ENCODE results near the gene SLC12A8. TPM values are rescaled to one million over a fixed set of nuclear protein-coding genes. Genes with fewer than 3 reads are reported as not detected.

Gene SLC12A8
- total and polyA plus RNA-seq, 2 donors (not counting 1 experiment from before 2014, with no cell fraction given) = 0.57 to 1.1 TPM

DNA sequence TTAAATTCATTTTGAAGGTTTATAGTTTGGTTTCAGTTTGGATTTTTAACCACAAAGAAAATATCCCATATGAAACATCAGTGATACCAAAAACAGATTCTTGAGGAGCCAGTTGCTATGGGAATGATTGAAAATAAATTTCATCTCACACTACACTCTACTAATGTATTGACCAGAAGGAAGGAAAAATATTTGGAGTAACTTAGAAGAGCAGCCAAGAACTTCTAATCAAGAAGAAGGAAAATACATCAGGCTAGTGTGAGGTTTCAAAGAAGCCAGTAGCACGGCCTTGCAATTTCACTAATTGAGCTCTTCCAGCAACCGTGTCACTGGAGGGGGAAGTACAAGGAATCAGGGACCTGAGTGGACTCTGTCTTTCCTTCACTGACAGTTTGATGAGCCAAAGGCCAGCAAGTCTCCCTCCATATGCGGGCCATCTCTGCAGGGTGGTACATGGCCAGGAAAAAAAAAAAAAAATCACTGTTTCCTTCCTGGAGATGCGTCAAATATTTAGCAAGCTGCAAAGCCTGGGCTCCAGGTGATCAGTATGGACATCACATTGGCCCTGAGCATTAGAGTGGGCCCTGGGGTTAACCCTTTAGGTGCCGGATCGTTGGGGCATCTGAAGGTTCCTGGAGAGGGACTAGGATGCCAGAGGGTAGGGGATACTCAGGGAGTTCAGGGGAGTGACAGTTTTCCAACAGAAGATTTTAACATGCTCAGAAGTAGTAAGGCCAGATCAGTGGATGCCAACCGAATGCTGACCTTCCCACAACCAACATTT is 37.1 kb downstream of the SLC12A8 start:
- CTCF ChIA-PET = no interaction called here
- Mint-ChIP-seq H3K4me3 (no peak overlapping the region), H3K27ac (no peak overlapping the region), H3K27me3 (no peaks in the 10 kb centered on the region), H3K9me3 (ENCODE audit: insufficient read depth) (peaks cover 3% of the 10 kb centered on the region), H3K4me1 (peaks cover 3% of the 10 kb centered on the region)
- no peak for ATAC-seq (ENCODE audit: low read depth)
- H3K9ac ChIP-seq (ENCODE audit: low read length) = no peak overlapping the region
- H3K36me3 ChIP-seq (replicated peaks in 1 of 2; ENCODE audit: control extremely low read depth in 1 of 2, control insufficient read depth in 1 of 2, extremely low read depth in 1 of 2, insufficient read depth in 2 of 2, low read length in 1 of 2) = no peaks in the 10 kb centered on the region
- no peak for DNase-seq
- intact Hi-C loops (cut with micrococcal nuclease) = no loop called here
- 93% methylated on average over 6 of the region's 7 CpGs for WGBS (ENCODE audit: insufficient coverage)
- H4K20me1 ChIP-seq (ENCODE audit: control insufficient read depth, insufficient read depth, low read length, poor library complexity, severe bottlenecking) = no peaks in the 10 kb centered on the region
- H2AFZ ChIP-seq (ENCODE audit: insufficient read depth, low read depth, low read length, poor library complexity, severe bottlenecking) = no peak overlapping the region
- H3K79me2 ChIP-seq (ENCODE audit: control insufficient read depth, insufficient read depth, low read length) = no peaks in the 10 kb centered on the region
- no peak overlapping the region for H3K27ac ChIP-seq (ENCODE audit: low read length in 2 of 2)
- peaks cover 0 to 3% of the 10 kb centered on the region in 2 donors for H3K4me1 ChIP-seq (ENCODE audit: control insufficient read depth in 2 of 2, insufficient read depth in 2 of 2, low read length in 2 of 2)
- POLR2A ChIA-PET = no interaction called here
- H3K9me3 ChIP-seq (ENCODE audit: control extremely low read depth in 1 of 3, control insufficient read depth in 2 of 3, insufficient read depth in 1 of 3, low read length in 2 of 3) = peaks cover 0 to 5% (median 0%) of the 10 kb centered on the region in 3 donors
- no peak overlapping the region for H3K4me3 ChIP-seq (ENCODE audit: control extremely low read depth in 1 of 5, extremely low read depth in 1 of 5, insufficient read depth in 1 of 5, low read depth in 2 of 5, low read length in 4 of 5)
- H3K27me3 ChIP-seq (replicated peaks in 1 of 4; ENCODE audit: control extremely low read depth in 1 of 4, control insufficient read depth in 3 of 4, insufficient read depth in 4 of 4, low read length in 3 of 4) = no peaks in the 10 kb centered on the region
- TF ChIP-seq, protein P1, sequence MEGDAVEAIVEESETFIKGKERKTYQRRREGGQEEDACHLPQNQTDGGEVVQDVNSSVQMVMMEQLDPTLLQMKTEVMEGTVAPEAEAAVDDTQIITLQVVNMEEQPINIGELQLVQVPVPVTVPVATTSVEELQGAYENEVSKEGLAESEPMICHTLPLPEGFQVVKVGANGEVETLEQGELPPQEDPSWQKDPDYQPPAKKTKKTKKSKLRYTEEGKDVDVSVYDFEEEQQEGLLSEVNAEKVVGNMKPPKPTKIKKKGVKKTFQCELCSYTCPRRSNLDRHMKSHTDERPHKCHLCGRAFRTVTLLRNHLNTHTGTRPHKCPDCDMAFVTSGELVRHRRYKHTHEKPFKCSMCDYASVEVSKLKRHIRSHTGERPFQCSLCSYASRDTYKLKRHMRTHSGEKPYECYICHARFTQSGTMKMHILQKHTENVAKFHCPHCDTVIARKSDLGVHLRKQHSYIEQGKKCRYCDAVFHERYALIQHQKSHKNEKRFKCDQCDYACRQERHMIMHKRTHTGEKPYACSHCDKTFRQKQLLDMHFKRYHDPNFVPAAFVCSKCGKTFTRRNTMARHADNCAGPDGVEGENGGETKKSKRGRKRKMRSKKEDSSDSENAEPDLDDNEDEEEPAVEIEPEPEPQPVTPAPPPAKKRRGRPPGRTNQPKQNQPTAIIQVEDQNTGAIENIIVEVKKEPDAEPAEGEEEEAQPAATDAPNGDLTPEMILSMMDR (IDR thresholded peaks at IDR 0.05) = no peak
- TF ChIP-seq EZH2 (IDR thresholded peaks at IDR 0.05; ENCODE audit: borderline replicate concordance, insufficient read depth, low read depth, low read length, poor library complexity, severe bottlenecking) = no peak
- no peak overlapping the region for H3K4me2 ChIP-seq (replicated peaks; ENCODE audit: low read depth, low read length, poor library complexity, severe bottlenecking)

GRCh38 chr3:125172346-125172745 is 40.2 kb downstream of the SLC12A8 start:
- H3K4me3 Mint-ChIP-seq = no peak overlapping the region

More at GRCh38 chr3:125172346-125172745, 40.2 kb downstream of the SLC12A8 start:
- Histone ChIP-seq H2AFZ (ENCODE audit: insufficient read depth, low read depth, low read length, poor library complexity, severe bottlenecking) (no peak overlapping the region), H3K9me3 (ENCODE audit: control extremely low read depth in 1 of 3, control insufficient read depth in 2 of 3, insufficient read depth in 1 of 3, low read length in 2 of 3) (peaks cover 0 to 5% (median 0%) of the 10 kb centered on the region in 3 donors), H3K4me3 (ENCODE audit: control extremely low read depth in 1 of 5, extremely low read depth in 1 of 5, insufficient read depth in 1 of 5, low read depth in 2 of 5, low read length in 4 of 5) (no peak overlapping the region), H3K27ac (ENCODE audit: low read length in 2 of 2) (no peak overlapping the region), H3K36me3 (replicated peaks in 1 of 2; ENCODE audit: control extremely low read depth in 1 of 2, control insufficient read depth in 1 of 2, extremely low read depth in 1 of 2, insufficient read depth in 2 of 2, low read length in 1 of 2) (no peaks in the 10 kb centered on the region), H3K79me2 (ENCODE audit: control insufficient read depth, insufficient read depth, low read length) (no peaks in the 10 kb centered on the region), H3K9ac (ENCODE audit: low read length) (no peak overlapping the region), H4K20me1 (ENCODE audit: control insufficient read depth, insufficient read depth, low read length, poor library complexity, severe bottlenecking) (no peaks in the 10 kb centered on the region), H3K27me3 (replicated peaks in 1 of 4; ENCODE audit: control extremely low read depth in 1 of 4, control insufficient read depth in 3 of 4, insufficient read depth in 4 of 4, low read length in 3 of 4) (peaks cover 0 to 4% (median 0%) of the 10 kb centered on the region in 4 experiments), H3K4me2 (replicated peaks; ENCODE audit: low read depth, low read length, poor library complexity, severe bottlenecking) (no peak overlapping the region), H3K4me1 (ENCODE audit: control insufficient read depth in 2 of 2, insufficient read depth in 2 of 2, low read length in 2 of 2) (no peaks in the 10 kb centered on the region)
- no CpG with 5 or more reads among the region's 2 CpGs for WGBS (ENCODE audit: insufficient coverage)
- intact Hi-C loops (cut with micrococcal nuclease) = no loop called here
- ATAC-seq (ENCODE audit: low read depth) (no peak), DNase-seq (no peak)
- POLR2A ChIA-PET = no interaction called here
- peaks cover 3% of the 10 kb centered on the region for H3K9me3 Mint-ChIP-seq (ENCODE audit: insufficient read depth)
- H3K4me1 Mint-ChIP-seq = no peaks in the 10 kb centered on the region
- no peak for TF ChIP-seq EZH2 (IDR thresholded peaks at IDR 0.05; ENCODE audit: borderline replicate concordance, insufficient read depth, low read depth, low read length, poor library complexity, severe bottlenecking)
- TF ChIP-seq, protein P1 (IDR thresholded peaks at IDR 0.05) = no peak
- H3K27ac Mint-ChIP-seq = no peak overlapping the region
- CTCF ChIA-PET = interaction anchor here (1.0 kb wide), 1 partner anchor 30 kb away, joined by 4 read pairs; no protein-coding TSS in a partner anchor
- H3K27me3 Mint-ChIP-seq = no peaks in the 10 kb centered on the region

Data from B cell (primary cell).